Measurements from ENCODE around the gene RXFP3.

DNA sequence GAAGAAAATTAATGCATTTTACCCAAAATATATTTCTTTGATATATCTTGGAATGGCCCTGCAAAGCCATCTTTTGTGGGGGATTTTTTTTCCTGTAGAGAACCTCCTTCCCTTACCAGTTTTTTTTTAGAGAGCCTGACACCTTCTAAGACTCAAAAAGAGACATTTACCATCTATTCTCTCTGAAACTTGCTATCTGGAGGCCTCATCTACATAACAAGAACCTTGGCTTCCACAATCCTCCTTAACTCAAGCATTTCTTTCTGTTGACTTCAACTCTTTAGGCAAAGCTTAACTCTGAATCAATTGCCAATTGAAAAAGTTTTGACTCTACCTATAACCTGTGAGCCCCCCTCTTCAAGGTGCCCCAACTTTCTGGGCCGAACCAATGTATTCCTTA lies 42.1 kb downstream of the RXFP3 start:
- TF ChIP-seq CTCF (IDR thresholded peaks at IDR 0.05; ENCODE audit: borderline replicate concordance, extremely low read depth, low read length, poor library complexity, severe bottlenecking): no peak
- TF ChIP-seq EZH2 (IDR thresholded peaks at IDR 0.05; ENCODE audit: borderline replicate concordance, low read depth, low read length, severe bottlenecking): no peak
